Duodenal mucosa (tissue), 2 donors: ENCODE data around the gene FGD2.

Experiments used
- H3K27ac ChIP-seq: one replicate; pipeline ENCODE4 v1.7.0; 2013; ENCODE audit warnings: low read depth, low read length
- H3K27me3 ChIP-seq, 2 donors: one replicate each; pipeline ENCODE4 v1.7.0; 2013; ENCODE audit warnings: low read length in 2 of 2, control low read depth in 1 of 2; ENCODE audit not compliant: insufficient read depth in 2 of 2, control insufficient read depth in 1 of 2
- H3K36me3 ChIP-seq, 2 donors: one replicate each; pipeline ENCODE4 v1.7.0; 2013; ENCODE audit warnings: low read length in 2 of 2, control low read depth in 1 of 2; ENCODE audit not compliant: insufficient read depth in 2 of 2, control insufficient read depth in 1 of 2
- H3K4me1 ChIP-seq, 2 donors: one replicate each; pipeline ENCODE4 v1.7.0; 2013; ENCODE audit warnings: low read length in 2 of 2, control low read depth in 1 of 2; ENCODE audit not compliant: insufficient read depth in 2 of 2, control insufficient read depth in 1 of 2
- H3K4me3 ChIP-seq, 2 donors: one replicate each; pipeline ENCODE4 v1.7.0; 2013; ENCODE audit warnings: low read length in 2 of 2, low read depth in 1 of 2
- H3K9ac ChIP-seq, 2 donors: one replicate each; pipeline ENCODE4 v1.7.0; 2013; ENCODE audit warnings: low read length in 2 of 2, low read depth in 1 of 2
- H3K9me3 ChIP-seq, 2 donors: one replicate each; pipeline ENCODE4 v1.7.0; 2013; ENCODE audit warnings: low read length in 2 of 2, control low read depth in 1 of 2; ENCODE audit not compliant: control insufficient read depth in 1 of 2

FGD2 gene

DNA sequence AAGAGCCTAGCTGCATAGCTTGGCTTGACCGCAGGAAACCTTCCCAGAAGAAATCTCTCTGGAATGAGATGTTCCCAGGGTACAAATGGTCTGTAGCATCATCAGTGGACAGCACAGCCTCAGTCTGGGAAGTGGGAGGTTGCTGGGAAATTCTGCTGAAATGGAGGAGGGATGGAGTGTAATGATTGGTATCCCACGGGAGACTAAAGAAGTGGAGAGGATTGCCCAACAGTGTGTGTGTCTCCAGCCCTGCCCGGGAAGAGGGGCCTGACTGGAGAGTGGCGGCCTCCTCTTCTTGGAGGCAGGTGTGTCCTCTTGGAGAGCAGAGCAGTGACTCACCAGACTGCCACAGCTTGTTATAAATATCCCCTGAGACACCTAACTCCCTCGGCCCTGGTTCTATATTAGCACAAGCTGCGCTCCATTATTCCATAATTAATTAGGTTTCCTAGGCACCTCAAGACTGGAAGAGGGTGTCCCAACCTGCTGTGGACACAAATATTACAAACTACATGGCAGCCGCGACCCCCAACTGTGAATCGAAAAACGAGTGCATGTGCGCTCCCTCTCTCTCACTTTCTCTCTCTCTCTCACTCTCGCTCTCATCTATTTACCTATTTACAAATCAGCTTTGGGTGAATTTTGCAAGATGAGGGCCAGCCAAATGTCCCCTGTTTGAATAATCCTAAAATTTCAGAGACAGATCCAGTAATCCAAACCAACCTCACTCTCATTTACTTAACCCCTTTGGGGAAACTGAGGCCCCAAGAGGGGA is 68.8 kb downstream of the FGD2 start:
- no peaks in the 10 kb centered on the region for H3K9me3 ChIP-seq
- H3K27me3 ChIP-seq: no peaks in the 10 kb centered on the region
- H3K36me3 ChIP-seq: no peaks in the 10 kb centered on the region
- peaks cover 0 to 8% of the 10 kb centered on the region in 2 donors for H3K4me1 ChIP-seq
- H3K4me3 ChIP-seq: no peak overlapping the region
- no peak overlapping the region for H3K27ac ChIP-seq
- H3K9ac ChIP-seq: no peak overlapping the region

DNA sequence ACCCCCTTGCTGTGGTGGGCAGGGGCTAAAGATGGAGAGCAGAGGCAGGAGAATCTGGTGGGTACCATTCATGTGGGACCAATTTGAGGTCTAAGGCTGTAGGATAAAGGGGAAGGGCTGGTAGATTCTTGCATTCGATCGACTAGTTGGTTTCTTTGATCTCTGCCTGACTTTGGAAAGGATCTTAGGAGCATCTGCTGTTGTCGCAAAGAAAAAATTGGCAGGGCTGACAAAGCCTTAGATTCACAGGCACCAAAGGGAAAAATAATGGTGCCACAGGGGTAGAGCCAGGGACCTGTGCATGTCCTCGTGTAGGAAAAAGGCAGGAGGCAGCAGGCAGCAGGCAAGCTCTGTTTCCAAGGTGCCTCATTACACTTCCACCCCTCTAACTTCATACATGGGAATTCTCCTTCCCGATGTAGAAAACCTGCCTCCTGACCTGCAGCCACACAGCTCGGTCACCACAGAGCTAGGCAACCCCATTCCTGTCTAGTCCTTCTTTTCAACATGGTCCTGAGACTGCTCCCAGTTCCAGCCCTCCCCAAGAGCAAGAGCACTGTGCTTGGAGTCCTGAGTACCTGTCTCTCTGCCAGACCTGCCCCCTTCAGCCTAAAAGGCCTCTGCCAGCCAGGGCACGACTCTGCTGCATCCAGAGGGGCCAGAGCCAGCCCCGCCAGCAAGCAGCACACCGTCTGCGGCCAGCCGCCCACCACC is 71.9 kb downstream of the FGD2 start:
- Histone ChIP-seq H3K27ac (no peak overlapping the region), H3K4me3 (no peak overlapping the region), H3K9me3 (no peaks in the 10 kb centered on the region), H3K9ac (no peak overlapping the region), H3K4me1 (peaks cover 0 to 7% of the 10 kb centered on the region in 2 donors), H3K36me3 (no peaks in the 10 kb centered on the region), H3K27me3 (no peaks in the 10 kb centered on the region)

DNA sequence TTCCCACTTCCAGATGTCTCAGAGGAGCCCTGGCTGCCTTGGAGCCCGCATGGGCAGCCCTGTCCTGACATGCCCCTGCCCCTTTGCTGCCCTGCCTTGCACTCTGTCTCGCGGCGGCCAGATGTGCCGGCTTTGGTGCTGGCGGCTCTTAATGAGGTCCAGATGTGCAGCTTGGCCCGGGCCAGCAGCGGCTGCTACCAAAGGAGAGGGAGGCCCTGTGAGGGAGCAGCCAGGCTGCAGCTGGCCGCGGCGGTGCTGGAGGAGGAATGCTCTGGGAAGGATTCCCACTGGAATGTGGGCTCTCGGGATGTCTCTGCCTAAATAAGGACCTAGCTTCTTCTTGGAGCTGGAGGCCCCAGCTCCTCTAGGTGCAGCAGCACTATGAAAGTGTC is 72.4 kb downstream of the FGD2 start:
- Histone ChIP-seq H3K4me3 (no peak overlapping the region), H3K27me3 (no peaks in the 10 kb centered on the region), H3K27ac (no peak overlapping the region), H3K36me3 (no peaks in the 10 kb centered on the region), H3K9me3 (no peaks in the 10 kb centered on the region), H3K9ac (no peak overlapping the region), H3K4me1 (peaks cover 4 to 12% of the 10 kb centered on the region in 2 donors)
